Hematopoietic multipotent progenitor cell treated with erythropoietin and hydrocortisone succinate and interleukin-3 and kit ligand, for 6 days (in vitro differentiated cells): ENCODE measurements around the gene OR6T1.

ENCODE experiments used
- DNase-seq: peaks from one replicate; pipeline ENCODE4 v3.0.0-alpha.2; 2015

Gene OR6T1, protein sequence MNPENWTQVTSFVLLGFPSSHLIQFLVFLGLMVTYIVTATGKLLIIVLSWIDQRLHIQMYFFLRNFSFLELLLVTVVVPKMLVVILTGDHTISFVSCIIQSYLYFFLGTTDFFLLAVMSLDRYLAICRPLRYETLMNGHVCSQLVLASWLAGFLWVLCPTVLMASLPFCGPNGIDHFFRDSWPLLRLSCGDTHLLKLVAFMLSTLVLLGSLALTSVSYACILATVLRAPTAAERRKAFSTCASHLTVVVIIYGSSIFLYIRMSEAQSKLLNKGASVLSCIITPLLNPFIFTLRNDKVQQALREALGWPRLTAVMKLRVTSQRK

GRCh38 chr11:123943738-123944137 is at the start of gene OR6T1:
OR6T1 (minus strand) TSS chr11:123943838; CDS start chr11:123943838, 0 bp downstream.
- DNase-seq = no peak

DNA sequence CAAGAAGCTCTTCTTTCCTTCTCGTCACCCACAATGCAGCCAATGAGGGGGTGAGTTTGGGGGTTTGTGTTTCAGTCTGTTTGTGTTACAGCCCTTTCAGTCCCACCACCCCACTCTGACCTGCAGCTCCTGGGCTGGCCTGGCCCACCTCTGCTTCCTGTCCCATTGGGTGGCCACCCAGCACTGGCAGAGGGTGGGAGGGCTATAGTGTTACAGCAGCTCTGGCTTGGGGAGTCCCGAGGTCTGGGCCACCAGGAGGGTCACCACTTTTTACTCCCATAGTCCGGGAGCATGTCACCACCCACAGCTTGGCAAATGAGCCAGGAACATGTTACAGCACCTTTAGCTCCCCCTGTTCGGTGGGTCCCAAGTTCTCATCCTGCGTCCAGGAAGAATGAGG is 35.7 kb upstream of the OR6T1 start:
- no peak for DNase-seq

- no peak for DNase-seq
Observed at GRCh38 chr11:123977731-123978347, 34.2 kb upstream of the OR6T1 start, which contains the start of gene OR10S1. OR10S1 (minus strand) TSS chr11:123977781; CDS start chr11:123977664, 117 bp downstream.

GRCh38 chr11:123976770-123977560 is 33.3 kb upstream of the OR6T1 start:
- no peak for DNase-seq

DNA sequence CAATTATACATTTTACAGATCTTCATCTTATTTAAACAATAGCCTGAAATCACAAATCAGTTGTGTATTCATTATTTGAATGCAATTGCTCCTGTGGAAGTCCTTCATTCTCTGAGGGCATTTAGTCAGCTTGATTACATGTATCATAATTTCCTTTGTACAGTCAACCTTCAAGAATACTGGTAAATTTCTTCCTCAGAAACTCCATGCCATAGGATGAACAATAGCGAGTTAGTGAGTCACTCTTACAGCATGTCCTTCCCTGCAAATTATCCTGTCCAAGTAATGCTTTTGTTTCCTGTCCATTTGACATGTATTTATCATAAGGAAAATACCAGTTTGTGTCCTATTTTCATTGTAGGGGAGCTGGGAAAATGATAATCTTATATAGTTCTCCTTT is 30.2 kb upstream of the OR6T1 start:
- DNase-seq = no peak

GRCh38 chr11:123956752-123957151 is 13.1 kb upstream of the OR6T1 start:
- DNase-seq = no peak

DNA sequence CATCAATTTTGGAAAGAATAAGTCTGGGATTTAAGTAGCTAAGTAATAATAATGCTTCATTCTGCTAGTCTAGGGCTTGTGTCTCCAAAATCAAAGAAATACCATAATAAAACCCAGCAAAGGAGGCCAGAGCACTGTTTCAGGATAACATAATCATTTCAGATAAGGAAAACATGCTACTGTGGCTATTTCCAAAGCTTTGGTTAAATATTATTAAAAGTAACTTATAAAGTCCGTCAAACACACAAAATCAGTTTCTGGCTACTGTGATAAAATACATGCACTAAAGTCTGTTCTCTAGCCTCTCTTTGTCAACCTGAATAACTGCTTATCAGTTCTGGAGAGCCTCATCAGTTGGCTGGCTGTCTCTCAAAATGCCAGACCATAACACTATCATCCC is 1.5 kb upstream of the OR6T1 start:
- DNase-seq = no peak

DNA sequence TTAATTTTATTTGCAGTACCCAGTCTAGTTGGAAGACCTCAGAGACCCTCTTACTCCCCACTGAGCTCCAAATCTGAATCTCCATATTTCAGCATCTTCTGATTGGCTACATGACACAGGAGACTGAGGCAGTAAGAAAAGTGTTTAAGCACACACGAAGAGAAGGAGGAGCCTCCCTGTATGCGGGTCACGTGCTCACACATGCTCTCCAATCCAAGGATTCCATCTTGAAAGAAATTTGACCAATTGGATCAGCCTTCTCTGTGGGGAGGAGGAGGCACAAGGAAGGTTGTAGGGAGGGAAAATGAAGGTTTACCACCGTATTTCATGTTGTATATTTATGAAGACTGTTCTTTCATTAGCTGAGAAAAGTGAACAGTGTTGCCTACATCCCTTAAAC is 1.2 kb downstream of the OR6T1 start:
- no peak for DNase-seq

- no peak for DNase-seq
Observed at GRCh38 chr11:123939317-123939716, 4.3 kb downstream of the OR6T1 start, which contains the start of gene OR4D5. OR4D5 (plus strand) TSS chr11:123939617; CDS start chr11:123939617, 0 bp downstream.

DNA sequence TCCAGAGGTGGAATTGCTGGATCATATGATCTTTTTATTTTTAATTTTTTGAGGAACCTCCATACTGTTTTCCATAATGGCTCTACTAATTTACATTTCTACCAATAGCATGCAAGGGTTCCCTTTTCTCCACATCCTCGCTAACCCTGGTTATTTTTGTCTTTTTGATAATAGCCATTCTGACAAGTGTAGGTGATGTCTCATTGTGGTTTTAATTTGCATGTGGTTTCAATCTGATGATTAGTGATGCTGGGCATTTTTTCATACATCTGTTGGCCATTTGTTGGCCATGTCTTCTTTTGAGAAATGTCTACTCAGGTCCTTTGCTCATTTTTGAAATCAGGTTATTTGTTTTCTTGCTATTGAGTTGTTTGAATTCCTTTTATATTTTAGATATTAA is 19.6 kb downstream of the OR6T1 start:
- no peak for DNase-seq

DNA sequence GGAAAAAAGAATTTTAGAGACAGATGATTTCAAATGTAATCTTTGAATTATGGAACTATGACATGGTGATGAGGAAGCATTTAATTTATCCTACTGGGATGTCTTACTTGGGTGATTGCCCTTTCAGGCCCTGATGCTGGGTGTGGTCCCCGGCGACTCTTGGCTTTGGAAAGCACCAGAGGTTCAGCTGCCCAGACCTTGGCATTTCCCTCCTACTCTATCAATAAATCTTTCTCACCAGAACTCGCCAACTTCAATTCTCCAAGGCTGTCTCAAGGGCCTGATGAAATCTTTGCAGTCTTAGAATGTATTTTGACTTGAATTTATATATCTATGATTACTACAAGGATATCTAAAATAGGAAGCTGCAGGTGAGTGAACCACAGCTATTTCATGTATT is 22.7 kb downstream of the OR6T1 start:
- no peak for DNase-seq

DNA sequence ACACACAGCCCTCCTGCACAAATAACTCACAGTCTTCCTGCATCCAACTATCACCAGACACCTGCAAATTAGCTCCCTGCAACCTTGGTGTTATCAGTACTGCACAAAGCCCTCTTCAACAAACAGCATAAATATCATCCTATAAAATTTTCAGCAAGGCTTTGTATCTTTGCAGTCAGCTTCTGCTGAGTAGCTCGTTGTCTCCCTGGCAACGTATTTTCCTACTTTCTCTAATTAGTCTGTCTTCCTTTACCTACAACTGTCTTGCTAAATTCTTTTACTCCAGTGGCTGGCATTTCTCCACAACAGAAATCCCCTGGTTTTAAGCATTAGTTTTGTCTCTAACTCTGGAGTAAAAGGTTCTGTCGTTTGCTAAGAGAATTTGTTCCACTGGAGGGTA is 37.8 kb downstream of the OR6T1 start:
- DNase-seq = no peak

- no peak for DNase-seq
Observed at GRCh38 chr11:123904932-123905331, 38.7 kb downstream of the OR6T1 start.

DNA sequence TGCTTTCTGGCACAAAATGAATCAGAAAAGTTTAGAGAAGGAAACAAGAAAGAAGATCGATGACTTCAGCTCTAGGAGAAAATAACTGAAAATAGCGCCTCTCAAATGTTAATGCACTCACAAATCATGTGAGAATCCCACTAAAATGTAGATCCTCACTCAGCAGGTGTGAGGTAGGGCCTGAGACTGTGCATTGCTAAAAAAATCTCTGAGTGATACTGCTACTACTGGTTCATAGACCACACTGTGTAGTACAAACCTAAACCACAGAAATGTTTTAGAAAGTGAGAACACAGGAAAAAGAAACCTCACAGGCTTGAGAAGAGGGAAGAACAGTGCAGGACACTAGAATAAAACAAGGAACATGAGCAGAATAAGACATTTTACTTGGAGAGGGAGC is 39.7 kb downstream of the OR6T1 start:
- no peak for DNase-seq

- DNase-seq = no peak
Observed at GRCh38 chr11:123901867-123902266, 41.8 kb downstream of the OR6T1 start, which contains the start of gene OR8D4. OR8D4 (plus strand) TSS chr11:123902167; CDS start chr11:123906432, 4,265 bp downstream.

- DNase-seq = no peak
Observed at GRCh38 chr11:123899792-123900191, 43.8 kb downstream of the OR6T1 start.
